Neural cell (in vitro differentiated cells): ENCODE results near the gene RANGAP1. TPM values are rescaled to one million over a fixed set of nuclear protein-coding genes. Genes with fewer than 3 reads are reported as not detected.
A peak's percentile ranks its signal among the peaks of the same experiment; 100 is the strongest.

Experiments used
- H2AFZ ChIP-seq: fragments of 200-600, 300-800 bp; sonication (generic), shearing (Covaris generic); 2 replicates; pipeline ENCODE4 v1.6.0; 2014; ENCODE audit warnings: low read depth, mild to moderate bottlenecking, antibody characterized with exemption, low read length, moderate library complexity
- H3F3A ChIP-seq: fragments of 200-600 bp; shearing (Covaris generic); 2 replicates; pipeline ENCODE4 v1.6.1; 2016; ENCODE audit warnings: mild to moderate bottlenecking, moderate library complexity, mixed read lengths, antibody characterized with exemption, low read length; ENCODE audit not compliant: insufficient read depth, poor library complexity, severe bottlenecking
- H3K27ac ChIP-seq: fragments of 200-600, 300-800 bp; sonication (generic), shearing (Covaris generic); 2 replicates; pipeline ENCODE4 v1.5.1; 2014; ENCODE audit warnings: mild to moderate bottlenecking, low read length, moderate library complexity
- H3K27me3 ChIP-seq: fragments of 300-800, 200-600 bp; sonication (generic), shearing (Covaris generic); 2 replicates; pipeline ENCODE4 v1.6.0; 2014; ENCODE audit warnings: mild to moderate bottlenecking, low read depth, low read length, moderate library complexity; ENCODE audit not compliant: insufficient read depth
- H3K36me3 ChIP-seq: fragments of 300-800, 200-600 bp; sonication (generic), shearing (Covaris generic); 2 replicates; pipeline ENCODE4 v1.5.1; 2014; ENCODE audit warnings: mild to moderate bottlenecking, antibody characterized with exemption, low read length, moderate library complexity; ENCODE audit not compliant: insufficient read depth
- H3K4me2 ChIP-seq: fragments of 300-800, 200-600 bp; sonication (generic), shearing (Covaris generic); 2 replicates; pipeline ENCODE4 v1.6.0; 2014; ENCODE audit warnings: mild to moderate bottlenecking, low read length
- H3K4me3 ChIP-seq: fragments of 300-800, 200-600 bp; sonication (generic), shearing (Covaris generic); 2 replicates; pipeline ENCODE4 v1.5.1; 2014; ENCODE audit warnings: mild to moderate bottlenecking, low read length, moderate library complexity
- H3K79me2 ChIP-seq: fragments of 200-600 bp; shearing (Covaris generic); replicated peaks from 2 replicates; pipeline ENCODE4 v1.6.0; 2014; ENCODE audit warnings: mild to moderate bottlenecking, low read length, moderate library complexity; ENCODE audit not compliant: insufficient read depth
- H3K9ac ChIP-seq: fragments of 300-800, 200-600 bp; sonication (generic), shearing (Covaris generic); 2 replicates; pipeline ENCODE4 v1.6.1; 2016; ENCODE audit warnings: mild to moderate bottlenecking, low read length, mixed read lengths
- H3K9me2 ChIP-seq: fragments of 200-600 bp; shearing (Covaris generic); 2 replicates; pipeline ENCODE4 v1.6.1; 2016; ENCODE audit warnings: mild to moderate bottlenecking, low read length, mixed read lengths; ENCODE audit not compliant: insufficient read depth
- H3K9me3 ChIP-seq: fragments of 200-600, 300-800 bp; sonication (generic), shearing (Covaris generic); 2 replicates; pipeline ENCODE4 v1.6.1; 2016; ENCODE audit warnings: mild to moderate bottlenecking, mixed run types, low read length, moderate library complexity, mixed read lengths
- H4K20me1 ChIP-seq: fragments of 200-600 bp; shearing (Covaris generic); 2 replicates; pipeline ENCODE4 v1.6.1; 2016; ENCODE audit warnings: mild to moderate bottlenecking, mixed run types; ENCODE audit not compliant: insufficient read depth
- CTCF ChIP-seq: fragments of 450-650 bp; IDR thresholded peaks from 2 replicates; pipeline ENCODE4 v1.5.1; 2014; ENCODE audit warnings: antibody characterized with exemption, mild to moderate bottlenecking, moderate library complexity; ENCODE audit not compliant: poor library complexity, severe bottlenecking
- EP300 ChIP-seq: fragments of 450-650 bp; conservative IDR thresholded peaks from 2 replicates; pipeline ENCODE4 v1.6.1; 2014; ENCODE audit warnings: antibody characterized with exemption, mild to moderate bottlenecking, moderate library complexity; ENCODE audit not compliant: poor library complexity, severe bottlenecking
- EZH2 ChIP-seq: fragments of 200-600, 300-800 bp; shearing (Covaris generic), sonication (generic); IDR thresholded peaks from 2 replicates; pipeline ENCODE4 v1.6.1; 2014; ENCODE audit warnings: antibody characterized with exemption, low read length, borderline replicate concordance, mild to moderate bottlenecking; ENCODE audit not compliant: insufficient read depth, poor library complexity, severe bottlenecking
- MXI1 ChIP-seq: fragments of 450-650 bp; conservative IDR thresholded peaks from 2 replicates; pipeline ENCODE4 v1.6.1; 2014; ENCODE audit warnings: antibody characterized with exemption, mild to moderate bottlenecking; ENCODE audit not compliant: poor library complexity, severe bottlenecking
- POLR2AphosphoS5 ChIP-seq: IDR thresholded peaks from 2 replicates; pipeline ENCODE4 v1.6.1; 2012
- RAD21 ChIP-seq: fragments of 450-650 bp; conservative IDR thresholded peaks from 2 replicates; pipeline ENCODE4 v1.6.1; 2014; ENCODE audit warnings: antibody characterized with exemption, mild to moderate bottlenecking, moderate library complexity
- REST ChIP-seq: IDR thresholded peaks from 2 replicates; pipeline ENCODE4 v1.6.1; 2012; ENCODE audit warnings: borderline replicate concordance
- SMC3 ChIP-seq: fragments of 450-650 bp; conservative IDR thresholded peaks from 2 replicates; pipeline ENCODE4 v1.6.1; 2014; ENCODE audit warnings: antibody characterized with exemption, mild to moderate bottlenecking, moderate library complexity; ENCODE audit not compliant: poor library complexity
- TAF1 ChIP-seq: IDR thresholded peaks from 2 replicates; pipeline ENCODE4 v1.6.1; 2012; ENCODE audit warnings: low read depth
- polyA plus RNA-seq: library from polyadenylated mRNA; depleted of rRNA; stranded (reverse); fragments of >200 nt; gene quantifications from 2 replicates; pipeline ENCODE4 v1.2.3, GENCODE V29; 2014

Gene RANGAP1
- polyA plus RNA-seq, 1 donor from 2014 or later, result 48.6 TPM

GRCh38 chr22:41198027-41198580 is 87.9 kb downstream of the RANGAP1 start:
- Histone ChIP-seq H3K9me3 (no peaks in the 10 kb centered on the region), H3K27ac (no peak overlapping the region), H3K36me3 (no peaks in the 10 kb centered on the region), H3K9ac (no peak overlapping the region), H3F3A (no peaks in the 10 kb centered on the region), H3K4me2 (peak overlapping the region; percentile 99), H4K20me1 (no peaks in the 10 kb centered on the region), H2AFZ (no peak overlapping the region), H3K27me3 (peaks cover 8% of the 10 kb centered on the region), H3K4me3 (peak overlapping the region; percentile 95), H3K79me2 (no peaks in the 10 kb centered on the region), H3K9me2 (no peaks in the 10 kb centered on the region)
- TF ChIP-seq CTCF, result no peak
- TF ChIP-seq EP300, result no peak
- TF ChIP-seq MXI1, result no peak
- TF ChIP-seq TAF1, result no peak
- TF ChIP-seq EZH2, result no peak
- TF ChIP-seq SMC3, result no peak
- TF ChIP-seq RAD21, result no peak
- TF ChIP-seq POLR2AphosphoS5, result no peak
- no peak for TF ChIP-seq REST

GRCh38 chr22:41197038-41197972 is 88.7 kb downstream of the RANGAP1 start:
- no peaks in the 10 kb centered on the region for H4K20me1 ChIP-seq
- H2AFZ ChIP-seq, result peak overlapping the region; percentile 45
- H3K27me3 ChIP-seq, result peaks cover 8% of the 10 kb centered on the region
- H3F3A ChIP-seq, result no peaks in the 10 kb centered on the region
- no peak overlapping the region for H3K27ac ChIP-seq
- H3K79me2 ChIP-seq, result no peaks in the 10 kb centered on the region
- peak; percentile 52 for TF ChIP-seq CTCF
- peak; percentile 56 for TF ChIP-seq MXI1
- TF ChIP-seq RAD21, result peak; percentile 27
- no peak for TF ChIP-seq POLR2AphosphoS5
- TF ChIP-seq TAF1, result no peak
- TF ChIP-seq SMC3, result peak; percentile 17
- TF ChIP-seq REST, result no peak
- H3K4me3 ChIP-seq, result peak overlapping the region; percentile 95
- peak overlapping the region; percentile 60 for H3K9ac ChIP-seq
- H3K4me2 ChIP-seq, result peak overlapping the region; percentile 99
- no peaks in the 10 kb centered on the region for H3K36me3 ChIP-seq
- no peaks in the 10 kb centered on the region for H3K9me3 ChIP-seq
- H3K9me2 ChIP-seq, result no peaks in the 10 kb centered on the region
